DOHH2 (cell line): ENCODE data around the gene ZBTB40.

Source experiments
- H3F3A ChIP-seq: fragments of 200-600 bp; sonication (generic), shearing (Covaris generic); 2 replicates; pipeline ENCODE4 v1.6.0; 2016; ENCODE audit warnings: antibody characterized with exemption, mild to moderate bottlenecking; ENCODE audit not compliant: control insufficient read depth, insufficient read depth
- H3K27ac ChIP-seq: fragments of 200-600 bp; sonication (generic); 2 replicates; pipeline ENCODE4 v1.5.1; 2014; ENCODE audit warnings: low read depth, mild to moderate bottlenecking, low read length, moderate library complexity
- H3K27me3 ChIP-seq: fragments of 200-600 bp; sonication (generic); 2 replicates; pipeline ENCODE4 v1.6.1; 2014; ENCODE audit warnings: mild to moderate bottlenecking, low read length, mixed read lengths; ENCODE audit not compliant: control insufficient read depth
- H3K36me3 ChIP-seq: fragments of 200-600 bp; sonication (generic); 2 replicates; pipeline ENCODE4 v1.6.1; 2014; ENCODE audit warnings: mild to moderate bottlenecking, low read length, moderate library complexity, mixed read lengths; ENCODE audit not compliant: control insufficient read depth
- H3K4me1 ChIP-seq: fragments of 200-600 bp; sonication (generic); 2 replicates; pipeline ENCODE4 v1.6.1; 2014; ENCODE audit warnings: mild to moderate bottlenecking, low read length, mixed read lengths; ENCODE audit not compliant: control insufficient read depth
- H3K4me2 ChIP-seq: fragments of 200-600 bp; sonication (generic); 2 replicates; pipeline ENCODE4 v1.6.0; 2014; ENCODE audit warnings: mild to moderate bottlenecking, low read length, moderate library complexity
- H3K4me3 ChIP-seq: fragments of 200-600 bp; sonication (generic); 2 replicates; pipeline ENCODE4 v1.5.1; 2014; ENCODE audit warnings: mild to moderate bottlenecking, low read length, mixed read lengths
- H3K79me2 ChIP-seq: fragments of 200-600 bp; sonication (generic); 2 replicates; pipeline ENCODE4 v1.6.1; 2014; ENCODE audit warnings: mild to moderate bottlenecking, low read length, mixed read lengths; ENCODE audit not compliant: control insufficient read depth
- H3K9me2 ChIP-seq: fragments of 200-600 bp; sonication (generic); replicated peaks from 2 replicates; pipeline ENCODE4 v1.6.1; 2014; ENCODE audit warnings: mild to moderate bottlenecking, low read length, mixed read lengths; ENCODE audit not compliant: control insufficient read depth
- H3K9me3 ChIP-seq: fragments of 200-600 bp; sonication (generic); 2 replicates; pipeline ENCODE4 v1.6.1; 2014; ENCODE audit warnings: antibody characterized with exemption, low read length, mixed read lengths; ENCODE audit not compliant: control insufficient read depth, insufficient read depth
- H4K20me1 ChIP-seq: fragments of 200-600 bp; sonication (generic); 2 replicates; pipeline ENCODE4 v1.6.0; 2014; ENCODE audit warnings: low read depth, mild to moderate bottlenecking, antibody characterized with exemption, low read length, moderate library complexity; ENCODE audit not compliant: control insufficient read depth, insufficient read depth
- EZH2phosphoT487 ChIP-seq: fragments of 200-600 bp; sonication (generic); IDR thresholded peaks from 2 replicates; pipeline ENCODE4 v1.6.1; 2017; ENCODE audit warnings: borderline replicate concordance, mild to moderate bottlenecking, antibody characterized with exemption, low read length, moderate library complexity, mixed read lengths
- TF ChIP-seq, protein P1 (sequence below): fragments of 200-600 bp; sonication (generic); IDR thresholded peaks from one replicate; pipeline ENCODE4 v1.5.1; 2014; ENCODE audit warnings: antibody characterized with exemption, mild to moderate bottlenecking, low read depth, low read length; ENCODE audit not compliant: poor library complexity, severe bottlenecking

Gene ZBTB40

GRCh38 chr1:22416555-22417454 lies 34.8 kb upstream of the ZBTB40 start:
- Histone ChIP-seq H4K20me1 (no peaks in the 10 kb centered on the region), H3K4me3 (no peak overlapping the region), H3K9me3 (no peaks in the 10 kb centered on the region), H3K27me3 (peaks cover 3% of the 10 kb centered on the region; the same call in 1 of the 2 replicates), H3K4me2 (no peak overlapping the region), H3K4me1 (no peaks in the 10 kb centered on the region), H3K27ac (no peak overlapping the region), H3K79me2 (no peaks in the 10 kb centered on the region), H3K9me2 (no peaks in the 10 kb centered on the region), H3F3A (no peaks in the 10 kb centered on the region), H3K36me3 (no peaks in the 10 kb centered on the region)
- TF ChIP-seq, protein P1, sequence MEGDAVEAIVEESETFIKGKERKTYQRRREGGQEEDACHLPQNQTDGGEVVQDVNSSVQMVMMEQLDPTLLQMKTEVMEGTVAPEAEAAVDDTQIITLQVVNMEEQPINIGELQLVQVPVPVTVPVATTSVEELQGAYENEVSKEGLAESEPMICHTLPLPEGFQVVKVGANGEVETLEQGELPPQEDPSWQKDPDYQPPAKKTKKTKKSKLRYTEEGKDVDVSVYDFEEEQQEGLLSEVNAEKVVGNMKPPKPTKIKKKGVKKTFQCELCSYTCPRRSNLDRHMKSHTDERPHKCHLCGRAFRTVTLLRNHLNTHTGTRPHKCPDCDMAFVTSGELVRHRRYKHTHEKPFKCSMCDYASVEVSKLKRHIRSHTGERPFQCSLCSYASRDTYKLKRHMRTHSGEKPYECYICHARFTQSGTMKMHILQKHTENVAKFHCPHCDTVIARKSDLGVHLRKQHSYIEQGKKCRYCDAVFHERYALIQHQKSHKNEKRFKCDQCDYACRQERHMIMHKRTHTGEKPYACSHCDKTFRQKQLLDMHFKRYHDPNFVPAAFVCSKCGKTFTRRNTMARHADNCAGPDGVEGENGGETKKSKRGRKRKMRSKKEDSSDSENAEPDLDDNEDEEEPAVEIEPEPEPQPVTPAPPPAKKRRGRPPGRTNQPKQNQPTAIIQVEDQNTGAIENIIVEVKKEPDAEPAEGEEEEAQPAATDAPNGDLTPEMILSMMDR: peak; percentile 96
- no peak for TF ChIP-seq EZH2phosphoT487

GRCh38 chr1:22417466-22417865 lies 34.2 kb upstream of the ZBTB40 start:
- Histone ChIP-seq H4K20me1 (no peaks in the 10 kb centered on the region), H3K9me2 (no peaks in the 10 kb centered on the region), H3K4me2 (no peak overlapping the region), H3K27ac (no peak overlapping the region), H3K27me3 (peaks cover 3% of the 10 kb centered on the region; the same call in 1 of the 2 replicates), H3K4me3 (no peak overlapping the region), H3K4me1 (no peaks in the 10 kb centered on the region), H3K79me2 (no peaks in the 10 kb centered on the region), H3F3A (no peaks in the 10 kb centered on the region), H3K9me3 (no peaks in the 10 kb centered on the region), H3K36me3 (no peaks in the 10 kb centered on the region)
- TF ChIP-seq, protein P1: no peak
- TF ChIP-seq EZH2phosphoT487: no peak

- no peak overlapping the region for H3K4me3 ChIP-seq
- no peak for TF ChIP-seq EZH2phosphoT487
- TF ChIP-seq, protein P1: no peak
- H3K36me3 ChIP-seq: no peaks in the 10 kb centered on the region
- no peak overlapping the region for H3K27ac ChIP-seq
- no peaks in the 10 kb centered on the region for H4K20me1 ChIP-seq
- H3K9me3 ChIP-seq: no peaks in the 10 kb centered on the region
- no peaks in the 10 kb centered on the region for H3K9me2 ChIP-seq
- peaks cover 3% of the 10 kb centered on the region; the same call in 1 of the 2 replicates for H3K27me3 ChIP-seq
- no peak overlapping the region for H3K4me2 ChIP-seq
- no peaks in the 10 kb centered on the region for H3K4me1 ChIP-seq
- H3F3A ChIP-seq: no peaks in the 10 kb centered on the region
- no peaks in the 10 kb centered on the region for H3K79me2 ChIP-seq
These were observed 33.3 kb upstream of the ZBTB40 start for GRCh38 chr1:22418312-22418711.
